HG03342 (cell line): ENCODE measurements around the gene MAMSTR.
"Not testable (repeated sequence)": the region's sequence is repeated elsewhere in the genome, so short reads cannot be mapped to it uniquely, and the experiment has no call there.

Experiments
- ATAC-seq: cut with Tn5 transposase; IDR thresholded peaks from one replicate; pipeline ENCODE4 v1.9.1; 2021; ENCODE audit warnings: mild to moderate bottlenecking, moderate library complexity; ENCODE audit not compliant: unreplicated experiment

MAMSTR gene

DNA sequence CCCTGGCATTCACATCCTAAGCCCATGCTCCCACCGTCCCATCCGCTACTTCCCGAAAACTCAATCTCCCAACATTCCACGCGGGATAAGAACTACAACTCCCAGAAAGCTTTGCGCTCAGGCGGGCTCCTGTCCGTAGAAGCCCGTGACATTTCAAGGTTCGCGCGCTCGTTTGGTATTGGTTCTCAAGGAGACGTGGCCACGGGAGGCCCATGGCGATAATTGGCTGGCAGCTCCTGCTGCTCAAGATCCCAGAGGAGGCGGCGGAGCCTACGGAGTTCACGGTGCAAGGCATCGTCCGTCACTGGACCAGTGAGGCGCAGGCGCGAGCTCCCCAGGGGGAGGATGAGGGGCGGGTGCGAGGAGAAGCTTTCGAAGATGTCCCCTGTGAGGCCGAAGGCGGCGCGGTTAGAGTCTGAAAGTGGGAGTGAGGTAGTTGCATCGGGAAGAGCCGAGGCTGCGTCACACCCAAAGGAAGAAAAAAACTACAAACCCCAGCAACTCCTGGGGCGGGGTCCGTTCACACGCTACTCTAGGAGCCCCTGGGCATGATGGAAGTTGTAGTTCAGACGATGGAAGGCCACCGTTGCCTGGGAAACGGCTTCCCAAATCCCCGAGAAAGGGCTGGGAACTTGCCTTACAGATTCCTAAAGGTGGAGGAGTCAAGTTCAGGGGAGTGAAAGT lies 1.2 kb upstream of the MAMSTR start:
- peak; percentile 69 for ATAC-seq

DNA sequence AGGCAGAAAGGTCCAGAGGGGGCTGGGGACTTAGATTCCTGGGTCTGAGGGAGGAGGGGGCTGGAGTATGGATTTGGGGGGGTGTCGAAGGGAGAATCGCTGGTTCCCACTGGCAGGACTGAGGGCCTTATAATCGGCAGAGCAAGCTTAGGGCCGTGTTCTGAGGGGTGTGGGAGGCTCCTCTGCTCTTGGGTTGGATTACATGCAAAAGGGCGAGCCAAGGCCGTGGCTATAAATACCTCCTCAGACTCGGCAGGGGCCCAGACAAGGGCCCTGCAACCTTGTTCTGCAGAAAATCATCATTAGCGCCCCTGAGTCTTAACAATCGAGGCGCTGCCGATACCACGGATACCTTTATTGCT lies 707 bp upstream of the MAMSTR start:
- ATAC-seq = no peak

DNA sequence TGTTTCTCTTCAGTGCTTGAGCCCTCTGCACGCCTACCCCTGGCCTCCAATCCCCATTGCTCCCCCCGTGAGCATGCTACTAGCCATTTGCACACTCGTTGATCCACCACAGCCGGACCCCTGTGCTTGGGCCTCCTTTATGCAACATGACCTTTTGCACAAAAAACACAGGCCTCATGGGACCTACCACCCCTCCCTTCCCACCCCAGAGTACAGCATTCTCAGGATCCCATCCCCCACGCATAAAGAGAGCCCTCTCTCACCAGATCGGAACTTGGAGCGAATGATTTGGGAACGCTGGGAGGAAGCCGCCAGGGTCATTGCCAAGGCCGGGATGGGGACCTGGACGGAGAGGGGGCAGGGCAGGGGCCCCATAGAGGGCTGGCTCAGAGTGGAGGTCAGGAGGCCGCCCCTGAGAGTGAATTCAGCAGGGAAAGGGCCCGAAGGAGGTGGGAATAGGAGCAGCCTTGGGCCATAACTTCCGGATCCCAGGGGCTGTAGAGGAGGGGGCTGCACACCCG lies 754 bp downstream of the MAMSTR start:
- no peak for ATAC-seq

DNA sequence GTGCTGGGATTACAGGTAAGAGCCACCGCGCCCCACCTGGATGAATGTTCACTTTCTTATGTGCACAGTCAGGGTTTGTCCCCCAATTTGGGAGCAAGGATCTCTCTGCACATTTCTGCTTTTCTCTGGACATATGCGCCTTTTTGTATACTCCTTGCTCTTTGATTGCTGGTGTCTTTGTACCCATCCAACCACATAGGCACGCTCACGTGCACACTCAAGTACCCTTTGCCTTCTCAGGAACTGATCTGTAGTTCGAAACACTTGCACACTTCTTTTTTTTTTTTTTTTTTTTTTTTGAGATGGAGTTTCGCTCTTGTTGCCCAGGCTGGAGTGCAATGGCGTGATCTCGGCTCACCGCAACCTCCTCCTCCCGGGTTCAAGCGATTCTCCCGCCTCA lies 1.4 kb downstream of the MAMSTR start:
- ATAC-seq = not testable (repeated sequence)

DNA sequence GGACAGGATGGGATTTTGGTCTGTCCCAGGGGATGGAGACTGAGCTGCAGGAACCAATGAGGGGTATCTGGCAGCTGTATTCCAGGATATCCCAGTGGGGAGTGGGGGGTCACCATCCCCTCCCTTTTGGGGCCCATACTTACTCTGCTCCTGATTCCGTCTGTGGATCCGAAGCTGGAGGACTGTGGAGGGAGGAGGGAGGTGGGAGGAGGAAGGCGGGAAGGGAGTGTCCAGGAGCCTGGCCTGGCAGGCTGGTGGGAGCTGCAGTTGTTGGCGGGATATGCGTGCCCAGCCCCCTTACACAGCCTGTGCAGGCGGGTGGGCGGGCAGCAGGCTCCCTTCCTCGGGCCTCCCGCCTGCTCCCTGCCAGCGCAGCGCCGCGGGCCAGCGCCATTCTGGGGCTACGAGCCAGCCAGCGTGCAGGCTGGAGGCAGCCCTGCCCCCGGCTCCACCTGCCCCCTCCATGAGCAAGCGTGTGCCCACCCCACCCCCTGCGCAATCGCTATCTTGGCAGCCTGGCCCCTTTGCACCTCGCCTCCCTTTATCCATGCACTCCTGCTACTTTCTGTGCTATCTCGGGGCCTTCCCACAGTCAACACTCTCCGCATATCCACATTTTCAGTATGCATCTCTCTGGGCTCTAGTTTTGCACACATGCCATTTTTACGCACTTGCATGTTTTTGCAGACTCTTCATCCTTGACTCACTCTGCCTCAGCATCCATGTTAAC lies 2.8 kb downstream of the MAMSTR start:
- ATAC-seq = no peak

DNA sequence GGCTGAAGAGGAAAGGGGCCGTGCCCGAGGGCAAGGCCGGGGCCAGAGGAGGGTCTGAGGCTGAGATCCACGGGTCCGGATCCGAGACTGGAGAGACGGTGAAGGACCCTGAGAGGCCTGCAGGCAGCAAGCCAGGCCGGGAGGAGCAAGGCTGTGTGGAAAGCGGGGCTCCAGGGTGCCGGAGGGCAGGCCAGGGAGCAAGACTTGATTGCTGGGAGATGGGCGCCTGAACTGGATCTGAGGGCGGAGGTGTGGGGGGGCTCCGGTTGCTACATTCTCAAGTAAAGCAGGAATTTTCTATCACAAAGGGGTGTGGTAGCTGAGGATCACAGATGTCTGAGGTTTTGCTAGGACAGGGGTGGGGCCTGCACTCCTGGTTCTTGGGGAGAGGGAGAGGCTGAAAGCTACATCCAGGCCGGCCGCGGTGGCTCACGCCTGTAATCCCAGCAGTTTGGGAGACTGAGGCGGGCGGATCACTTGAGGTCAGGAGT lies 3.8 kb downstream of the MAMSTR start:
- no peak for ATAC-seq

DNA sequence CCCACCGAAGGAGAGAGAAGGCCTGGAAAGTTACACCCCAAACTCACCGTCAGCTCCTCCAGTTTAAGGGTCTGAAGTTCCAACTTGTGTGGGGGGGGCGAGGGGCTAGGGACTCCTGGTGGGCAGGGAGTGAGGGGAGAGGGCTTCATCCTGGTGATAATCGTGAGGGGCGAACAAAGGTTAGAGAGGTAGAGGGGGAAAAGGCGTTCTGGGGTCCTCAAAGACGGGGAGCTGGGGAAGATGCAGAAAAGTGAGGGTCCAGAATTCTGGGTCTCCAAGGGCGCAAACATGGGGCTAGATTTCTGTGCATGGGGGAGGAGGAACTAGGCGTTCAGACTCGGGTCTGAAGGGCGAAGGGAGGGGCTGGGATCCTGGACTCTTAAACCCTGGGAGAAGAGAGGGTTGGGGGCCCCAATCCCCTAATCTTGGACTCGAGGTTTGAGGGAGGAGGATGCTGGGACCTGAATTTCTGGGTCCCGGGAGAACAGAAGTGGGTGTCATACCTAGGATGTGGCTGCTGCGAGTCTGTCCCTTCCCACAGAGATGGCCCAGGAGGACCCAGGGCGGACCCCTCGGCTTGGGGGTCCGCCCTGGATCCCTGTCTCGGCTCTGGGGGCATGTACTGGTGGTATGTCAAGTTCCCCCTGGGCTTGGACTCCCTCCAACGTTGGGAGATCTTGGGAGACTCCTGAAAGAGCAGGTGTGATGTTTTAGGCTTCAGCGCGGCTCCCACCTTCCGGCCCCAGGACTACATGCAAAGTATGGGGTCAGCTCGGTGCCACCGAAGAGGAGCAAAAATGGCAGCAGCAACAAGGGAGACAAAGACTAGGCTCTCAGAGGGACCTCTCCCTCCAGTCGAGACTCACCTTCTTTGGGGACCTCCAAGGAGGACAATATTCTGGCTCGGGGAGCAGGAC lies 4.5 kb downstream of the MAMSTR start:
- no peak for ATAC-seq

DNA sequence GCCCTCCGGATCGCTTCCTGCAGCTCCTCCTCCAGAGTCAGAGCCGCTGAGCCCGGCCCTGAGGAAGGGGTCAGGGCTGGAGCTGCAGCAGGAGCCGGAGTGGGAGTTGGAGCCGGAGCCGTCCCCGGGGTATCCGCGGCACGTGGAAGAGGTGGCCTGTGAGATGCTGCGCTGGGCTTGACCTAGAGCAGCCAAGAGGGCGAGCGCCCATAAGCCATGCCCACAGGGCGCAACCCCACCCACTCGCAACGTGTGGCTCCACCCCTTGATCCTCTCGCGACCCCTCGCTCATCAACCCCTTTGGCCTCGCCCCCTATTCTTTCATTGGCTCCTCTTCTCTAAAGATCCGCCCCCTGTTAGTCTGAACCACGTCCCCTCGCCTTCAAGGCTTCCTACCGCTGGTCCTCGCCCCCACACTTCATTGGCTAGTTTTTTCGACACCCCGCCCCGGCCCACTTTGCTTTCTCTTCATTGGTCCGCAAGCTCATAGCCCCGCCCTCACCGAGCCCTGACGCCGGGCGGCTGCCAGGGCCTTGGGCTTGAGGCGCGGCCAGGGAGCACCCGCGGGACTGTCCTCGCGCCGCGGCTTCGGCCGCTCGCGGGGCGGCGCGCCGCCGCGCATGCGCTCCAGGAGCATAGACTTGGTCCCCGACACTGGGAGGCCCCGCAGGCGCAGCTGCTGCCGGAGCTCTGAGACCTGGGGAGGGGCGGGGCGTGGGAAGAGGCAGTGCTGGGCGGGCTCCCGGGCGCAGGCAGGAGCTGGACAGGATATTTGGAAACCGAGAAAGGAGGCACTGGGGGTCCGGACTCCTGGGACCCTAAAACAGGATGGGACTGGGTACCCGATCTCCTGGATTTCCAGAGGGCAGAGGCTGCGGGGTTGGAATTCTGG lies 5.4 kb downstream of the MAMSTR start:
- ATAC-seq = peak; percentile 81

DNA sequence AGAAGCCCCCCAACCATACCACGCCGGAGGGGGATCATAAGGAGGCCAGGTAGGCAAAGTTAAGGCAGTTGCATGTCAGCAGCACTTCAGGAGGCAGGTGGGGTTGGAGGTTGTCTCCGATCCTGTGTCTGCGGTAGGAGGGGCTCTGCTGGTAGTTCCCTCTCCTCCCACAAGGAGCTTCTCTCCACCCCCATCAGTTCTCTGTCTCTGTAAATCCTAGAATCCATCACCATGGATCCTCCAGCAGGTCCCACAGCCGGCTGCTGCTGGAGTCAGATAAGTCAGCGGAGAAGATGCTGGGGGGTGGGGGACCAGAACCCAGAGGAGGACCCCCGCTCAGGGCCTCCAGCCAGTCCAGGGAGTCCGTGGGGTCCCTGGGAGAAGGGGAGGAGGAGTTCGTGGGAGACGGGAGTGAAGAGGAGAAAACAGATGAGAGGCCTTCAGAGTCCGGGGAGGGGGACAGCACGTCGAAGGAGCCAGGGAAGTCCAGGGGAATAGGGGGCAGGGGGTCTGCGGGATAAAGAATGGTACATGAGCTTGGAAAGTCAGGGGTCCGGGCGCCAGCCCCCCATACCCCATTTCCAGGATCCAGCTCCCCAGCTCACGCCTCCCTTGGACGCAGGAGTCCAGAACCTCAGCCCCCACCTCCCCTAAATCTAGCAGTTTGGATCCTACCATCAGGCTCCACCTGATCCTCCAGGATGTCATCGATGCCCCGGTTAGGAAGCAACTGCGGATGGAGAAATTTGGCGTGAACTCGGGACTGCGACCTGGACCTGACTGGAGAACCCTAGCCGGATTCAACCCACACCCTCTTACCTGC lies 6.3 kb downstream of the MAMSTR start:
- ATAC-seq = no peak

DNA sequence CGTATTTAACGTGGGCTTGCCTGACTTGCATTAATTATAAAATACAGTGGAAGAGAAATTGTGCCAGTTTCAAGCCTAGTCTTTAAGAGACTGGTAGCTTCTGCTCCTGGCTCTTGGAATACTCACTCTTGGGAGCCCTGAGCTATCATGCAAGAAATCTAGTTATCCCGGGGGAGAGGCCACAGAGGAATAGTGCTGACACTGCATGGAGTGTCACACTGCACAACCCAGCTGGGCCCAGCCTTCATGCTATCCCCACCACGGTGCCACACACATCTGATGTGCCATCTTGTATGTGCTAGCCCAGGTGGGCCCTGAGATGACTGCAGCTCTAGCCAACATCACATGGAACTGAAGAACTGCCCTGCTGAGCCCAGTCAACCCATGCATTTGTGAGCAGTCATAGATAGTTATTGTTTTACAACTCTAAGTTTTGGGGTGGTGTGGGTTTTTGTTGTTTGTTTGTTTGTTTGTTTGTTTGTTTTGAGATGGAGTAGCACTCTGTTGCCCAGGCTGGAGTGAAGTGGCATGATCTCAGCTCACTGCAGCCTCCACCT lies 8.3 kb downstream of the MAMSTR start:
- ATAC-seq = no peak

DNA sequence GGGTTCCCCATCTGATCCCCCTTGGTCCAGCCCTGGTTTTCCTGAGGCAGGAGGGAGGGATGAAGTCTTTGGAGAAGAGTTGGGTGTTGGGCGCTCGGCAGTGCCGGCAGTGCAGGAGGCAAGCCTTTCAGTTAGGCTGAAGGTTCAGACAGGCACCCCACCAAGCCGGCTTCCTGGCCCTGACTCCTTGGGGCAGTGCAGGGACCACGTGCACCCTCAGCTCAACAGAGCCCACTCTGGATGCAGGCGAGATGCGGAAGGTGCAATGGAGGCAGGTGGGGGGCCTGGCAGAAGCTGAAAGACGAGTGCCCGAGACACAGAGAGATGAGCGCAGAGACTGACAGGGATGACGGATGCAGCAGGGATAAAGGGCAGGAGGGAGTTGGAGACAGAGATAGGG lies 11.1 kb downstream of the MAMSTR start:
- ATAC-seq = no peak

DNA sequence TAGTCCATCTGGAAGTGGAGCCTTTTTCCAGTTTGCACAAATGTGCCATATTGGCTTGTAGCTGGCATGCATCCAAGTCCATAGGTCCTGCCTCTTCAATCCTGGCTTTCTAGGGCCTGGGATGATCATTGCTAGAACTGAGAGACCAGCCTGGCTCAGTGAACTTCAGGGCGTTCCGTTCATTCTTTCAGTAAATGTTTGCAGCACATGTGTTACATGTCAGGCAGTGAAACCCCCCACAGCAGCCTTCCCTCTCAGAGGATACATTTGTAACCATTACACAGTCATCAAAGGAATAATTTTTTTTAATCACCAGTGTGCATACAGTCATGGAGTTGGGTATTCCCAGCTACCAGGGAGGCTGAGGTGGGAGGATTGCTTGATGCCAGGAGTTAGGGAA lies 14.1 kb downstream of the MAMSTR start:
- ATAC-seq = no peak

DNA sequence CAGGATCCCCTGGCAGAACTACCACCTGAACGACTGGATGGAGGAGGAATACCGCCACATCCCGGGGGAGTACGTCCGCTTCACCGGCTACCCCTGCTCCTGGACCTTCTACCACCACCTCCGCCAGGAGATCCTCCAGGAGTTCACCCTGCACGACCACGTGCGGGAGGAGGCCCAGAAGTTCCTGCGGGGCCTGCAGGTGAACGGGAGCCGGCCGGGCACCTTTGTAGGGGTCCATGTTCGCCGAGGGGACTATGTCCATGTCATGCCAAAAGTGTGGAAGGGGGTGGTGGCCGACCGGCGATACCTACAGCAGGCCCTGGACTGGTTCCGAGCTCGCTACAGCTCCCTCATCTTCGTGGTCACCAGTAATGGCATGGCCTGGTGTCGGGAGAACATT lies 16.2 kb downstream of the MAMSTR start:
- ATAC-seq = no peak

DNA sequence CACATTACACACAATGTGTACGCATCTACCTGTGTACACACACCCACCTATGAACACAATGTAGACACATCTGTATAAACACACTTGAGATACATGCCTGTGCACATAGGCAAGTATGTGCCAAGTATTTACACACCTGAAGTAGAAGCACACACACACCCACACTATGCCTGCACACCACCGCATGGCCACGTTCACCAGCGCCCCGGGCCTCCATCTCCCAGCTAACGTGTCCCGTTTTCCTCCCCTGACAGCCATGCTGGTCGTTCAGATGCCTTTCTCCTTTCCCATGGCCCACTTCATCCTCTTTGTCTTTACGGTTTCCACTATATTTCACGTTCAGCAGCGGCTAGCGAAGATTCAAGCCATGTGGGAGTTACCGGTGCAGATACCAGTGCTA lies 16.8 kb downstream of the MAMSTR start:
- ATAC-seq = no peak

DNA sequence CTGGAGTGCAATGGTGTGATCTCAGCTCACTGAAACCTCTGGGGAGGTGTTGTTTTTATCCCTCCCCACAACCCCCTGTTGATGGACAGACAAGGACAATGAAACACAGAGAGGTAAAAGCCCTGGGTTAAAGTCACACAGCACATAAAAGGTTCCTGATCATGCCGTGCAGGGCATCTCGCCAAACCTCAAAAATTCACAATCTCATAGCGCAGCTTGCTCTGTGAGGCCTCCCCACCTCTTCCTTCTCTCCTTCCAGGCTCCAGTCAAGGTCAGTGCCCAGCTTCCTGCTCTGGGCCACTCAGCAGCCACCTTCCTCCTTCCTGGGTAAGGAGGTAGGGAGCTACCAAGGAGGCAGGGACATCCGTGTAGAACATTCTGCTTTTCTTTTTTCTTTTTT lies 21.5 kb downstream of the MAMSTR start:
- no peak for ATAC-seq

DNA sequence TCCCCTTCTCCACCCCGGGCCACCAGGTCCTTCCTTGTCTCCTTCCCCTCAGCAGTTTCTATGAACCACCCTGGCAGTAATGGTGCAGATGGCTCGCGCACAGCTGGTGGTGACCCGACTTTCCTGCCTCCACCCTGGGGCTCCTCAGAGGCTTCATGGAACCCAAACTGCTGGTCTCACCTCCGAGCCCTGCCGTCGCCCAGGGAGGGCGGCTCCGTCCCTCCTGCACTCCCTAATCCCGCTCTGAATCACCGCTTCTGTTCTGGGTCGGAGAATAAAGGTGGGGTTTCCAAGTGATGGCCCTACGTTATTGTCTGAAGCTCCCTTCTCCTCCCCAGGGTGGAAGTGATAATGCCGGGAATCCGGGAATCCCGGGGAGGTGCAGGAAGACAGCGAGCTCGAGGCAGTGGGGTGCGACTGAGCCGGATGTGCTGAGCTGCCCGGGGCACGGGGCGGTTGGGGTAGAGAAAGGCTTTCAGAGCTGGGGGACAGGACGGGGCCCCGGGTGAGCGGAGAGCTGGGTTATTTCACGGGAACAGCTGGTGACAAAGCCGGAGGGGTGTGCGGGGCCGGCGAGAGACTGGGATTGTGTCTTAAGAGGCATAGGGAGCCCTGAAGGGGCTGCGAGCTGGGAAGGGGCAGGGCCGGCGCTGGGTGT lies 23.0 kb downstream of the MAMSTR start:
- ATAC-seq = no peak

DNA sequence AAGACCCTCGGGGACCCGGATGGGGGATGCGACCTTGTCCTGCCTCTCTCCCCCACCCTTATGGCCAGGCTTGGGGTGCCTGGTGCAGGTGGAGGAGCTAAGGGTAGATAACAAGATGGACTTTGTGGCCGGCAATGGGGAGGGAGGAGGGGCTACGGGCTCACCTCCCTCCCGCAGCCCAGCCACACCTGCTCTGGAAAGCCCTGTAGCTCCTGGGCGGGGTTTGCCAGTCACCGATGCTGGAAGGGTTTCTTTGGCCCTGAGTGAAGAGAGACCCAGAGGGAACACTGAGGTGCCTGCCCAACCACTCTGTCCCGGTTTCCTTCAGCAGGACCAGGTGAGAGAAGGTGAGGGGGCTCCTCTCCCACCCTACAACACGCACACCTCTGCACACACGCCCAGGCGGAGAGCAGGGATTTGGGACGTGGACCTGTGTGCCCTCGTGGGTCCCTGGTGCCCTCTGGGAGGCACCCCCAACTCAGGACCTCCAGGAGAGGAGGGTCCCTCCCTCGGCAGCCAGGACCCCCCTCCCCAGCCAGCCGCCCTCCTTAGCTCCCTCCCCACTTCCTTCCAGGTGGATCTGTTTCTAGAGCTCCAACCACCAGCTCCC lies 23.7 kb downstream of the MAMSTR start, which contains the start of gene FUT2:
FUT2 (plus strand) TSS at position 229 of the 610 bp plus-strand sequence. CDS start 6,986 bp downstream, outside the sequence.
- no peak for ATAC-seq

DNA sequence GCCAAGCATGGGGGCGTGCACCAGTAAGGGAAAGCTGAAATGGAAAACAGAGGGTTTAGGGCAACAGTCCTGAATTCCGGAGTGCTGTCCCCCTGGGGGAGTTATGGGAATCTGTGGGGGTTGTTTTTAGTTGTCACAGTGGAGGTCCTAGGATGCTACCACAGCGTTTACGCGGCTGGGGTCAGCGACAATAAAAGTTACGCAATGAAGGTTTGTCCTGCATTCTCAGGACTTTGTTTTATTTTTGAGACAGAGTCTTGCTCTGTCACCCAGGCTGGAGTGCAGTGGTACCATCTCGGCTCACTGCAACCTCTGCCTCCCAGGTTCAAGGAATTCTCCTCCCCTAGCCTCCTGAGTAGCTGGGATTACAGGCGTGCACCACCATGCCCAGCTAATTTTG lies 25.9 kb downstream of the MAMSTR start:
- not testable (repeated sequence) for ATAC-seq
